GM21717 (cell line): ENCODE data around the gene GSTO2.
A peak's percentile ranks its signal among the peaks of the same experiment; 100 is the strongest.

ENCODE experiments used
- ATAC-seq: cut with Tn5 transposase; IDR thresholded peaks from one replicate; pipeline ENCODE4 v1.9.1; 2021; ENCODE audit warnings: mild to moderate bottlenecking, moderate library complexity; ENCODE audit not compliant: unreplicated experiment

GSTO2 gene

GRCh38 chr10:104337985-104338735 is 69.2 kb downstream of the GSTO2 start, which contains the start of gene ITPRIP:
Gene ITPRIP (minus strand): TSS chr10:104338465. CDS start chr10:104316051, 22,414 bp downstream.
- peak; percentile 57 for ATAC-seq

DNA sequence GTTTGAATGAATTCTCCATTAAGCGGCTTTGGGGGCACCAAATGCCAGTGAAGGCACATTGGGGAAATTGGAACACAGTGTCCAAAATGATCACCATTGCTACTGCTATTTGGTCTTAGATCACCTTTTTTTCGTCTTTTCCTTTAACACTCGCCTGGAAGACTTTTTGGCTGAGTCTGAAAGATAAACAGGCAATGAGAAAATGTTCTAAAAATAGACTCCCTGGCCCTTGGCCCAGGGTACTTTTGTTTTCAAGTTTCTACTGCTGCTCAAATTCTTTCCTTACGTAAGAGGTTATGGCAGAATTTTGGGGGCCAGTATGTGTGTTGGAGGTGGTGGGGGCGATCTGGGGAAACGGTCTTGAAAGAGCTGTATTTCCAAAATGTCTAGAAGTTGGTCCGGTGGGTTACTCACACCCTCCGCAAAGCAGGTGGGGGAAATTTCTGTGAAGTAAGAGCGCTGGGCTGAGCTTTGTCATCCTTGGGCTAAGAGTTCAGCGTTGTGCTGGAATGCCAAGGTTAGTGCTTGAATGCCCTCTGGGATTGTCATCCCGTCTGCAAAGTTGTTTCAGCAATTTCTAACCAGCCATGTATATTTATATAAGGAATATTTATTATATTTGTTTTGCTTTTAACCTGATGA is 70.6 kb downstream of the GSTO2 start:
- no peak for ATAC-seq

GRCh38 chr10:104340111-104340526 is 71.1 kb downstream of the GSTO2 start:
- ATAC-seq: no peak

- no peak for ATAC-seq
Measured at GRCh38 chr10:104340641-104341040, 71.7 kb downstream of the GSTO2 start.

DNA sequence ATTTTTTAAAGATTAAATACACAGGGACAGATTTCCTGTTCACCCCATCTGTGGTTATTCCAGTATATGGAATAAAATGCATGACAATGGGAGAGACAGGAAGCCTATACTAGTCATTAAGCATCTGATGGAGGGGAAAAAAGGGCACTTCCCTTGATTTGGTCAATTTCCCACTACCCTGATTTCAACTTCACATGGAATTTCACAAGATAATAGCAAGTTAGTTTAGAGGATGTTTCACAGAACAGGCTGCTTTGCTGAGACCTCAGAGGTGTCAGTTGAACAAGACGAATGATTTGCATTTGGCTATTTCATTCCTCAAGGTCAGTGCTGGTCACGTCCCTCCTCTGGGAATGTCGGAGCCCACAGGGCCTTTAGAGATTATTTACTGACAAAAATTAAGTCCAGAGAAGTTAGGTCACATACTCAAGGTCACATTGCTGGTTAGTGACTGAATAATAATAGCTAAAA is 74.0 kb downstream of the GSTO2 start:
- no peak for ATAC-seq

DNA sequence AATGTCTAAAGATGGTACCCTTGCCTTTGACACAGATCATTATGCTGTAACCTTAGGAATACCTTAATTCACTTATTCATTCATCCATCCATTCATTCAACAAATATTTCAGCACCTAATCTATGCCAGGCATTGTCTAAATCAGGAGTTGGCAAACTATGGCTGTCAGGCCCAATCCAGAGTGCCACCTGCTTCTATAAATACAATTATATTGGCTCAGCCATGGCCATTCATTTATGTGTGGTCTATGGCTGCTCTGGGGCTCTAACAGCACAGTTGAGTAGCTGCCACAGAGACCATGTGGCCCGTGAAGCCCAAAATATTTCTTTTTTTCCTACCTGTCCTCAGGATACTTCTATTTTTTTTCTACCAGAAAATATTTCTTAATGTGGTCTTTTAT is 75.2 kb downstream of the GSTO2 start:
- no peak for ATAC-seq

GRCh38 chr10:104345515-104345914 is 76.5 kb downstream of the GSTO2 start:
- ATAC-seq: no peak

DNA sequence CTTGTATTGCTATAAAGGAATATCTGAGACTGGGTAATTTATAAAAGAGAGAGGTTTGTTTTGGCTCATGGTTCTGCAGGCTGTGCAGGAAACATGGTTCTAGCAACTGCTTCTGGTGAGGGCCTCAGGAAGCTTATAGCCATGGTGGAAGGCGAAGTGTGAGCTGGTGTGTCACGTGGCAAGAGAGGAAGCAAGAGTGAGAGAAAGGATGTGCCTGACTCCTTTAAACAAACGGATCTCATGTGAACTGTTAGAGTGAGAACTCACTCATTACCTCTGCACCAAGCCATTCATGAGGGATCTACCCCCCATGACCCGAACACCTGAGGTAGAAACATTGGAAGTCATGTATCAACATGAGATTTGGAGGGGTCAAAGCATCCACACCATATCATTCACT is 77.0 kb downstream of the GSTO2 start:
- ATAC-seq: no peak

- ATAC-seq: no peak
Measured at GRCh38 chr10:104347295-104348045, 78.5 kb downstream of the GSTO2 start.

- ATAC-seq: no peak
Measured at GRCh38 chr10:104348601-104349000, 79.6 kb downstream of the GSTO2 start.

DNA sequence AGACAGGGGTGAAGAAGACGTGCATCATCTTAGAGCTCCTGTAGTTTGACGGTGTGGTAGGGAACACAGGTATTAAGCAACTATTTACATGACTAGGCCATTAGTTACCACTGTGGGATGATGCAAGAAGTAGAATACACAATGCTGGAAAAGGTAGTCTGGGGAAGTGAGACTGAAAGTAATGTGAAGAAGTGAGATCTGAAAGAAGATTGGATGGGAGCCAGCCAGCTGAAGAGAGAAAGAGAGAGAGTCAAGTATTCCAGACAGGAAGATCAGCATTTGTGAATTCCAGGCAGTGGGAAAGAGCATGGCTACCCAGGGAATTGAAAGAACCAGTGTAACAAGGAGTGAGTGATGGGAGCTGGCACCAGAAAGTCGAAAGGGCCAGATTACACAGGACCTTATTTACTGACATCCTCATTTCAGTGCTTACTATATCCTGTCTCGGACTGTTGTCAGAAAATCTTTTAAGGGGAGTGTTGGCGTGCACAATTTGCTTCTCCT is 80.7 kb downstream of the GSTO2 start:
- peak; percentile 67 for ATAC-seq

DNA sequence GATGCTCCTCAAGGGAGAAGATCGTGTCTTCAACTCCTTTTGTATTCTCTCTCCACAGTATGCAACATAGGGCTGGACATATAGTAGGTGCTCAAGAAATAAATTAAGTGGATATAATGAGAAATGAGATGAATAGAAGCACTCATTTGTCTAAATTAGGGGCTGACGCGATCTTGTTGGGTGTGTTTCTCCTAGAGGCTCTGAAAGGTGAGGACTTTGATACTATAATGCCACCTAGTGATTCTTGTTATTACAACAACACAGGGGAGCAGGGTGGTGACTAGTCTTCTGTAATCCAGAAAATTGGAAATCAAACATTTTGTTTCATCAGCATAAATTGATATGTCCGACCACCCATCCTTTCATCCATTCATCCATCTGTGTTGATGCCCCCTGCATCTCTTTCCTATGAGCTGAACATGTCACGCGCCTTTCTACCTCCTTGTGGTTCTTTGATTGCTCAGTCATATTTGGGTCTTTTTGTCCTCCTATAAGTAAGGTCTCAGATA is 81.2 kb downstream of the GSTO2 start:
- peak; percentile 36 for ATAC-seq

GRCh38 chr10:104351061-104351702 is 82.2 kb downstream of the GSTO2 start:
- peak; percentile 16 for ATAC-seq

DNA sequence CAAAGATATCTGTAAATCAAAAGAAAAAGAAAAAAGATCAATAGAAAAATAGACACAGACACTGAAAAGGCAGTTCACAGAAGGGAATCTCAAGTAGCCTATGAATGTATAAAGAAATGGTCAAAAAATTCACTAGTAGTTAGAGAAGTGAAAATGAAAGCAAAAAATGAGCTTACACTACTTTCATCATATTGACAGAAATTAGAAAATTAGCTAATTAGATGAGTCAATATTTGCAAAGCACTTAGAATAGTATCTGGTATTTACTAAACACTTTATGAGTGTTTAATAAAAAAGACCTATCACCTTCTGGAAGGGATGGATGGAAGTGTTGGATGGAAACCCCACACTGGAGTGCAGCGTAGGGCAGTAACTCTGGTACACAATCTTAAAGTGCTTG is 82.9 kb downstream of the GSTO2 start:
- ATAC-seq: peak; percentile 22

GRCh38 chr10:104353325-104354048 is 84.5 kb downstream of the GSTO2 start, which contains the start of gene CFAP58:
Gene CFAP58 (plus strand): TSS chr10:104353833. CDS start chr10:104353898, 65 bp downstream.
- peak; percentile 67 for ATAC-seq
